ENCODE results near the gene CIB2. TPM values are rescaled to one million over a fixed set of nuclear protein-coding genes. Genes with fewer than 3 reads are reported as not detected.

Gene CIB2
- total and polyA plus RNA-seq, 2 experiments from 2014 or later, result 59.5 to 64.4 TPM

GRCh38 chr15:78075490-78076230 lies 55.6 kb downstream of the CIB2 start:
- Histone ChIP-seq H3K4me2 (peak overlapping the region; percentile 92), H3K4me3 (peak overlapping the region; percentile 89; the same call in 1 of the 2 replicates), H3K27ac (ENCODE audit: low read depth) (no peak overlapping the region), H3F3A (replicated peaks; ENCODE audit: low read depth) (0 out of 2 replicates have a peak, but pooled peaks cover 5% of the 10 kb centered on the region), H3K79me2 (replicated peaks; ENCODE audit: insufficient read depth) (peaks cover 45% of the 10 kb centered on the region), H2AFZ (no peak overlapping the region), H3K9me2 (ENCODE audit: insufficient read depth) (no peaks in the 10 kb centered on the region), H4K20me1 (replicated peaks; ENCODE audit: insufficient read depth) (0 out of 2 replicates have a peak, but pooled peaks cover 8% of the 10 kb centered on the region), H3K4me1 (ENCODE audit: insufficient read depth) (peaks cover 34% of the 10 kb centered on the region), H3K27me3 (ENCODE audit: insufficient read depth) (0 out of 2 replicates have a peak, but pooled peaks cover 5% of the 10 kb centered on the region), H3K36me3 (ENCODE audit: insufficient read depth) (no peaks in the 10 kb centered on the region)
- Mint-ChIP-seq H3K27ac (peak overlapping the region; percentile 80; the same call in 1 of the 2 replicates), H3K9me3 (no peaks in the 10 kb centered on the region), H3K4me3 (peak overlapping the region; percentile 88), H3K27me3 (ENCODE audit: insufficient read depth, low read depth, poor library complexity) (peaks cover 8% of the 10 kb centered on the region), H3K4me1 (peaks cover 27% of the 10 kb centered on the region), H3K36me3 (ENCODE audit: low read depth) (no peaks in the 10 kb centered on the region)
- ATAC-seq (peak; percentile 83), DNase-seq (ENCODE audit: low spot score) (peak; percentile 83)
- TF ChIP-seq, protein P1, sequence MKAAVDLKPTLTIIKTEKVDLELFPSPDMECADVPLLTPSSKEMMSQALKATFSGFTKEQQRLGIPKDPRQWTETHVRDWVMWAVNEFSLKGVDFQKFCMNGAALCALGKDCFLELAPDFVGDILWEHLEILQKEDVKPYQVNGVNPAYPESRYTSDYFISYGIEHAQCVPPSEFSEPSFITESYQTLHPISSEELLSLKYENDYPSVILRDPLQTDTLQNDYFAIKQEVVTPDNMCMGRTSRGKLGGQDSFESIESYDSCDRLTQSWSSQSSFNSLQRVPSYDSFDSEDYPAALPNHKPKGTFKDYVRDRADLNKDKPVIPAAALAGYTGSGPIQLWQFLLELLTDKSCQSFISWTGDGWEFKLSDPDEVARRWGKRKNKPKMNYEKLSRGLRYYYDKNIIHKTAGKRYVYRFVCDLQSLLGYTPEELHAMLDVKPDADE (IDR thresholded peaks at IDR 0.05), result no peak
- no peak for TF ChIP-seq EZH2 (IDR thresholded peaks at IDR 0.05; ENCODE audit: low read depth, unreplicated experiment)
- TF ChIP-seq EZH2phosphoT487 (IDR thresholded peaks at IDR 0.05; ENCODE audit: unreplicated experiment), result no peak
- no peak for TF ChIP-seq REST (IDR thresholded peaks at IDR 0.05; ENCODE audit: unreplicated experiment)
- no peak for TF ChIP-seq POLR2AphosphoS5 (IDR thresholded peaks at IDR 0.05; ENCODE audit: low read depth)
- TF ChIP-seq ZNF331 (CRISPR knock-in tag; IDR thresholded peaks at IDR 0.05; ENCODE audit: low read depth), result no peak
- TF ChIP-seq JUNB (IDR thresholded peaks at IDR 0.05; ENCODE audit: unreplicated experiment), result no peak
- no peak for TF ChIP-seq CREB1 (CRISPR knock-in tag; IDR thresholded peaks at IDR 0.05; ENCODE audit: low read depth)
- TF ChIP-seq CTCF (conservative IDR thresholded peaks at IDR 0.05; ENCODE audit: low read depth in 2 of 2), result no peak
- no peak for TF ChIP-seq STAT1 (IDR thresholded peaks at IDR 0.05; ENCODE audit: unreplicated experiment)
- TF ChIP-seq NANOG (IDR thresholded peaks at IDR 0.05; ENCODE audit: borderline replicate concordance), result no peak
- no peak for TF ChIP-seq ZNF462 (CRISPR knock-in tag; IDR thresholded peaks at IDR 0.05)
- no peak for TF ChIP-seq ZNF114 (CRISPR knock-in tag; IDR thresholded peaks at IDR 0.05)

Measured in GM23338 (cell line).